ENCODE results near the gene DHX8. TPM values are rescaled to one million over a fixed set of nuclear protein-coding genes. Genes with fewer than 3 reads are reported as not detected.

The DHX8 gene
- total RNA-seq: 53.2 and 56.8 TPM in 2 replicates

DNA sequence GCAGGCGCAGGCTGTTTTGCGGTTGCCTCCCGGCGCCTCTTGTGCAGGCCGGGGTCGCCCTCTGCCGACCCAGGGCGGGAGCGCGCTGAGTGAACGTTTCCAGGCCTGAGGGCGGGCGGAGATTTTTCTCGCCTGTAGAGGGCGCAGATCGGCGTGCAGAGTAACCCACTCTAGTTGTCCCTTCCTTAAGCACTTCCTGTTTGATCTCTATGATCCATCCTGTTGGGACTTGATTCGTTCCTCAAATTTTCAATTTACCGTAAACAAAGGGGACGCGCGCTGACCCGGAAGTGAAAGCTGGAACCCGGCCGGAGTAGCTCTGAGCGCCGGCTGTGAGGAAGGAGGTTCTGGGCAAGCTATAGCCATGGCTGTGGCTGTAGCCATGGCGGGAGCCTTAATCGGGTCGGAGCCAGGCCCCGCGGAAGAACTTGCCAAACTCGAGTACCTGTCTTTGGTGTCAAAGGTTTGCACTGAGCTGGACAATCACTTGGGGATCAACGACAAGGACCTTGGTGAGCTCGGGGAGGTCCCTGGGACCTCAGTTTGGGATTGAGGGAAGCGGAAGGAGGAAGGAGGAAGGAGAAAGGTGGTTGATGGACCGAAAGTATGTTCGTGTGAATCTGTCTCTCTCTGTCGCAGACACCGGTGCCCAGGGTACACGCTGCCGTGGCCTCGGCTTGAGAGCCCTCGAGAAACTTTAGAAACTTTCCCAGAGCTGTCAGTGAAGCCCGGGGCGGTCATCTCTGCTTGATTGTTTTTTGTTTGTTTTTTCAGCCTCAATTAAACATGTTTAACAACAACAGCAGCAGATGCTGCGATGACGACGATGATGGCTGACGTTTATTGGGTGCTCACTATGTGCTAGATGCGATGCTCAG lies at the start of gene DHX8:
Gene DHX8, plus strand, starts transcription at position 302 of the 878 bp plus-strand sequence. Its CDS starts 63 bp downstream, at position 365.
- Mint-ChIP-seq H3K4me3 (ENCODE audit: low read depth) (peak within 1 kb of the TSS; percentile 100), H3K27ac (peak within 1 kb of the TSS; percentile 96), H3K4me1 (ENCODE audit: low read depth) (peaks cover 17% of the 10 kb centered on the region), H3K27me3 (ENCODE audit: low read depth) (no peaks in the 10 kb centered on the region), H3K9me3 (no peaks in the 10 kb centered on the region), H3K36me3 (ENCODE audit: low read depth) (peaks cover 3% of the 10 kb centered on the region)
- intact Hi-C loops (cut with micrococcal nuclease): loop anchor here (1.0 to 5.0 kb wide), 6 partner anchors 63 to 462 kb away; partner anchors contain the start of genes ETV4 and VAT1
- peak; percentile 98 for DNase-seq (ENCODE audit: low spot score)

DNA sequence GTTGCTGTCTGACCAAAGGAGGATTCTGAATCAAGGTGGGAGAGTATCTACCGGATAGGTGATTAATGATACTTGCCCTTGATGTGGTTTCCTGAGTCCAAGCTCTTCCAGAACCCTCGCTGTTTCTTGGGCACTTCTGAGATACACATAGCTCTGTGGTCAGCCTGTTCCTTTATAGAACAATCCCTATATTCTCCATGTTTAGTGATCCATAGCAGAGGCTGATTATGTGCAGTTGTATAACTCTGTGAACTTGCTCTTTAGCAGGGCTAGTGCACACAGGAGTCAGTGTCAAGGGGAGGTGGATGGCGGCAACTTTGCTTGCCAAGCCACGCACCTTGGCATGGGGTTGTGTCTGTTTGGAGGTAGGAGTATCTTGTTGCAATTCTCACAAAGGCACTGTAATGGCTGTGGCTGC lies 48.9 kb upstream of the DHX8 start:
- no peak overlapping the region for H3K27ac Mint-ChIP-seq
- peaks cover 21% of the 10 kb centered on the region for H3K27me3 Mint-ChIP-seq (ENCODE audit: low read depth)
- no peaks in the 10 kb centered on the region for H3K36me3 Mint-ChIP-seq (ENCODE audit: low read depth)
- no peak overlapping the region for H3K4me3 Mint-ChIP-seq (ENCODE audit: low read depth)
- intact Hi-C loops (cut with micrococcal nuclease): no loop called here
- H3K9me3 Mint-ChIP-seq: no peaks in the 10 kb centered on the region
- DNase-seq (ENCODE audit: low spot score): no peak
- no peaks in the 10 kb centered on the region for H3K4me1 Mint-ChIP-seq (ENCODE audit: low read depth)

DNA sequence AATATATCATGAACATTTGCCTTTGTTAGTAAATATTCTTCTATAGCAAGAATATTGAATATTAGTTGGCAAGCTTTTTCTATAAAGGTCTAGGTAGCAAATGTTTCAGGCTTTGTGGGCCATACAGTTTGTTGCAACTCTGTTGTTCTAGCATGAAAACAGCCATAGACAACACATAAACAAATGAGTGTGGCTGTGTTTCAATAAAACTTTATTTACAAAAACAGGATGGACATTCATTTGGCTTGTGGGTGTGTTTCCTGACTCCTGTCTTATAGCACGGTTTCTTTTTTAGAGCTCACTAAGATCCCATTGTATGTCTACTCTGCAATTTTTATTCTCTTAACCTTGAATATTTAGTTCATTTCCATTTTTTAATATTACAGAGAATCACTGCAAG lies 46.0 kb upstream of the DHX8 start:
- H3K27ac Mint-ChIP-seq: no peak overlapping the region
- no peak overlapping the region for H3K4me3 Mint-ChIP-seq (ENCODE audit: low read depth)
- H3K9me3 Mint-ChIP-seq: no peaks in the 10 kb centered on the region
- no peaks in the 10 kb centered on the region for H3K36me3 Mint-ChIP-seq (ENCODE audit: low read depth)
- no peak for DNase-seq (ENCODE audit: low spot score)
- intact Hi-C loops (cut with micrococcal nuclease): no loop called here
- H3K27me3 Mint-ChIP-seq (ENCODE audit: low read depth): peaks cover 7% of the 10 kb centered on the region
- H3K4me1 Mint-ChIP-seq (ENCODE audit: low read depth): no peaks in the 10 kb centered on the region

DNA sequence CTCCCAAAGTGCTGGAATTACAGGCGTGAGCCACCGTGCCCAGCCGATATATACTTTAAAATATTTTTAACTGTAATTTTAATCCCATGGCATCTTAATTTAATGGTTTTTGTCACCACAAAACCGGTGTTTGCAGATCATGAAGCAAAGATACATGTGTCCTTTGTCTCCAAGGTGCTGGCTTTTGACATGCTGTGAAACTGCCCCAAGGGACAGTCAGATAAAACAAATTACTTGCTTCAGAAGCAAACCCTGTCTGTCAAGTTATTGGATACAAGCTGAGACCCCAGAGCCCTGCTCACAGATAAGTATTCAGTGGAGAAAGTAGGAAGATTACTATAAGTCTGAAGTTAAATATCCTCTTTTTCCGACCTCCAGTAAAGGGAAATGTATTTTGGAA lies 45.1 kb upstream of the DHX8 start:
- Mint-ChIP-seq H3K27ac (no peak overlapping the region), H3K4me3 (ENCODE audit: low read depth) (no peak overlapping the region), H3K9me3 (no peaks in the 10 kb centered on the region), H3K36me3 (ENCODE audit: low read depth) (no peaks in the 10 kb centered on the region), H3K27me3 (ENCODE audit: low read depth) (peaks cover 7% of the 10 kb centered on the region), H3K4me1 (ENCODE audit: low read depth) (no peaks in the 10 kb centered on the region)
- intact Hi-C loops (cut with micrococcal nuclease): no loop called here
- DNase-seq (ENCODE audit: low spot score): no peak

DNA sequence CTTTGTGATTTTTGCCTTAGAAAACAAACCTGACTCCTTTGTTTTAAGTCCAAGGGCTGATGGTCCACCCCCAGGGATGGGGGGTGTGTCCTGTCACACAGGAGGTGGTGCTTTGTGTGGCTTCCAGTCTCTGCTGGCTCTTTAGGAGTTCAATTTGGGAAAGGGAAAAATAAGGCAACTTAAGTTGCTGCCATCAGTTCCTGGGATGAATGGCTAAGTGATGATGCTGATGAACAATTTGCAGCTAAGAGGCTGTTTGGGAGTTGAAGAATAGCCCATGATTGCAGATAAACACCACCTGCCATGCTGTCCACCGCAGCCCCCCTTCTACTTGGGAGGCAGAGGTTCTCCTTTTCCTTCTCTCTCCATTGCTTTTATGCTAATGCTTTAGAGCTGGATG lies 44.7 kb upstream of the DHX8 start:
- no peaks in the 10 kb centered on the region for H3K36me3 Mint-ChIP-seq (ENCODE audit: low read depth)
- peaks cover 7% of the 10 kb centered on the region for H3K27me3 Mint-ChIP-seq (ENCODE audit: low read depth)
- no peak overlapping the region for H3K4me3 Mint-ChIP-seq (ENCODE audit: low read depth)
- no peak for DNase-seq (ENCODE audit: low spot score)
- intact Hi-C loops (cut with micrococcal nuclease): no loop called here
- no peaks in the 10 kb centered on the region for H3K4me1 Mint-ChIP-seq (ENCODE audit: low read depth)
- H3K9me3 Mint-ChIP-seq: no peaks in the 10 kb centered on the region
- no peak overlapping the region for H3K27ac Mint-ChIP-seq

DNA sequence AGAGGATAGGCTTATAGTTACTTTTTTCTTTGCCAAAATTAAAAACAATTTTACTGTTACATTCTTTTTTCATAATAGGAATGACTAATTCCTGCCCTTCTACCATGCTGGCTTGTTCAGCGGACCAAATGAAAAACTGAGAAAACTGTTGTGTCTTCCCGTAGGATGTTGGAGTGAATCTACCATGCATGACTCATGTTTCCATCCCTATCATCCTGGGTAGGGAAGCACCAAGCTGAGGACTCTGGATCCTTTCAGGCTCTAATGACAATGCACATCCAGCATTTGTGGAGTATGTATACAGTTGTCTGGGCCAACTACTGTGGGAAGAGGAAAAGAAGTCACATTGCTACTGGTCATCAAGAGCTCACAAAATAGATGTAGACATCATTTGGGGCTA lies 41.1 kb upstream of the DHX8 start:
- Mint-ChIP-seq H3K36me3 (ENCODE audit: low read depth) (no peaks in the 10 kb centered on the region), H3K27ac (no peak overlapping the region), H3K4me1 (ENCODE audit: low read depth) (no peaks in the 10 kb centered on the region), H3K9me3 (no peaks in the 10 kb centered on the region), H3K4me3 (ENCODE audit: low read depth) (no peak overlapping the region), H3K27me3 (ENCODE audit: low read depth) (peaks cover 5% of the 10 kb centered on the region)
- intact Hi-C loops (cut with micrococcal nuclease): no loop called here
- no peak for DNase-seq (ENCODE audit: low spot score)

DNA sequence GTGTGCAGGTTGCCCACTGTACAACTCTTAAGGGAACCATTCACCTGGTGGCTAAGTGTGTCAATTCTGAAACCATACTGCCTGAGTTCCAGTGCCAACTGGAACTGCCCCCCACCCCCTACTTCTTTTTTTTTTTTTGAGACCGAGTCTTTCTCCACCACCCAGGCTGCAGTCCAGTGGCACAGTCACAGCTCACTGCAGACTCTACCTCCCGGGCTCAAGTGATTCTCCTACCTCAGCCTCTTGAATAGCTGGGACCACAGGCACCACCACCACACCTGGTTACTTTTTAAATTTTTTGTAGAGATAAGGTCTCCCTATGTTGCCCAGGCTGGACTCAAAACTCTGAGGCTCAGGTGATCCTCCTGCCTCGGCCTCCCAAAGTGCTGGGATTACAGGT lies 40.4 kb upstream of the DHX8 start:
- Mint-ChIP-seq H3K4me3 (ENCODE audit: low read depth) (no peak overlapping the region), H3K27ac (no peak overlapping the region), H3K4me1 (ENCODE audit: low read depth) (no peaks in the 10 kb centered on the region), H3K9me3 (no peaks in the 10 kb centered on the region), H3K36me3 (ENCODE audit: low read depth) (no peaks in the 10 kb centered on the region), H3K27me3 (ENCODE audit: low read depth) (peaks cover 5% of the 10 kb centered on the region)
- no peak for DNase-seq (ENCODE audit: low spot score)
- intact Hi-C loops (cut with micrococcal nuclease): no loop called here

DNA sequence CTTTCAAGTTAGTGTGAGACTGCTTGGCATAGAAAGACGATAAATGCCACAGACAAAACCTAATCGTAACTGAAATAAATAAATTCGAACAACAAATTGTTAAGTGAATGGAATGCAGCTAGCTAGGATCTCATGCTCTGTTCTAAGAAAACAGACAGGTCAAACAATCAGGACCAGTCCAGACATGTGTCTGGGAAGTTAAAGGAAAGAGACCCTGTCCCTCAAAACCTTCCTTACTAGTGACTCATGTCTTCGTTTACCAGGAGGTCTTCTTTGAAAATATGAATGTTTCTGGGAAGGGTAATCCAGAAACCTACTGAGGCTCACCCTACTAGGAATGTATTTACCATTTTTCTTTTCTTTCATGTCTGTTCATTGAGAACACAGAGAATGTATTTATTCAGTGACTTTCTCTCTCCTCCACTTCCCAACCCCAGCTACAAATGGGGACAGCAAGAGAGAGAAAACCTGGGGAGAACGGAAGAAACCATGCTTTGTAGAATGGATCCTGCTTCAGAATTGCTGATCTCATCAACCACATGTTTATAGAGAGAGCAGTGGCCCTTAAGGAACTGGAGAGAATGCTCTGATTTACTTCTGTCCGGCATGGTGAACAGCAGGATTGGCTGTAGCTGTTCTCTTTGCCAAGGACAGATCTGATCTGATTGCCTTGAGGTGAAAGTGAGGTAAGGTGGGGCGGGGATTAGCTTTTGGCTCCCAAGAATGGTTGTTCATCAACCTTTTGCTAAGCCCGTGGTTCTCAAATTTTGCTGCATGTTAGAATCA lies 39.4 kb upstream of the DHX8 start:
- peaks cover 4% of the 10 kb centered on the region for H3K27me3 Mint-ChIP-seq (ENCODE audit: low read depth)
- DNase-seq (ENCODE audit: low spot score): no peak
- no peaks in the 10 kb centered on the region for H3K36me3 Mint-ChIP-seq (ENCODE audit: low read depth)
- H3K9me3 Mint-ChIP-seq: no peaks in the 10 kb centered on the region
- H3K4me3 Mint-ChIP-seq (ENCODE audit: low read depth): no peak overlapping the region
- H3K4me1 Mint-ChIP-seq (ENCODE audit: low read depth): no peaks in the 10 kb centered on the region
- H3K27ac Mint-ChIP-seq: no peak overlapping the region
- intact Hi-C loops (cut with micrococcal nuclease): no loop called here

DNA sequence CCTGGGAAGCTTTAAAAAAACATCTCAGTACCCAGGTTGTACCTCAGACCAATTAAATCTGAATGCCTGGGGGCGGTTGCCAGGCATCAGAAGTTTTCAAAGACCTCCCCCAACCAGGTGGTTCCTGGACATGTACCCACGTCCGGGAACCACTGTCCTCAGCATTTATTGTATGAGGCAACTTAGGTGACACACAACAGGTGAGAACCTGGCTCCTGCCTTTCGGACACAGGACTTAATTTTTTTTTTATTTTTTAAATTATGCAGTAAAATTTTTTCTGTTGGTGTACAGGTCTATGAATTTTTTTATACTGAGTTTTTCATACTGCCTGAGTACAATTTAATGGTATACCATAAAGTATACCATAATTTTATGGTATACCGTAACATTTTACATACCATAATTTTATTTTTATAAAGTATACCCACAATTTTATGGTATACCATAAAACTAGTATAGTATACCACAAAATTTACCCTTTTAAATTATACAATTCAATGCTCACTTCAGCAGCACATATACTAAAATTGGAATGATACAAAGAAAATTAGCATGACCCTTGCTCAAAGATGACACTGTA lies 38.7 kb upstream of the DHX8 start:
- no peak overlapping the region for H3K4me3 Mint-ChIP-seq (ENCODE audit: low read depth)
- H3K27ac Mint-ChIP-seq: no peak overlapping the region
- H3K27me3 Mint-ChIP-seq (ENCODE audit: low read depth): peaks cover 4% of the 10 kb centered on the region
- no peaks in the 10 kb centered on the region for H3K4me1 Mint-ChIP-seq (ENCODE audit: low read depth)
- H3K36me3 Mint-ChIP-seq (ENCODE audit: low read depth): no peaks in the 10 kb centered on the region
- no peaks in the 10 kb centered on the region for H3K9me3 Mint-ChIP-seq
- DNase-seq (ENCODE audit: low spot score): no peak
- intact Hi-C loops (cut with micrococcal nuclease): no loop called here

DNA sequence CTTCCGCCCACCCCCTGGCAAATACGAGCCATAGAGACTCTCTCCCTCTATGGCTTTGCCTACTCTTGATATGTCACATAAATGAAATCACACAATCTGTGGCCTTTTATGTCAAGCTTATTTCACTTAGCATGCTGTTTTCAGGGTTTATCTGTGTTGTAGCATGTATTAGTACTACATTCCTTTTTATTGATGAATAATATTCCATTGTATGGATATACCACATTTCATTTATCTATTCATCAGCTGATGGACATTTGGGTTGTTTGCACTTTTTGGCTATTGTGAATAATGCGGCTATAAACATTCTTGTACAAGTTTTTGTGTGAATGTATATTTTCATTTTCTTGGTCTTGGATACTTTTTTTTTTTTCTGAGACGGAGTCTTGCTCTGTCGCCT lies 37.0 kb upstream of the DHX8 start:
- H3K9me3 Mint-ChIP-seq: no peaks in the 10 kb centered on the region
- no peak for DNase-seq (ENCODE audit: low spot score)
- H3K4me3 Mint-ChIP-seq (ENCODE audit: low read depth): no peak overlapping the region

DNA sequence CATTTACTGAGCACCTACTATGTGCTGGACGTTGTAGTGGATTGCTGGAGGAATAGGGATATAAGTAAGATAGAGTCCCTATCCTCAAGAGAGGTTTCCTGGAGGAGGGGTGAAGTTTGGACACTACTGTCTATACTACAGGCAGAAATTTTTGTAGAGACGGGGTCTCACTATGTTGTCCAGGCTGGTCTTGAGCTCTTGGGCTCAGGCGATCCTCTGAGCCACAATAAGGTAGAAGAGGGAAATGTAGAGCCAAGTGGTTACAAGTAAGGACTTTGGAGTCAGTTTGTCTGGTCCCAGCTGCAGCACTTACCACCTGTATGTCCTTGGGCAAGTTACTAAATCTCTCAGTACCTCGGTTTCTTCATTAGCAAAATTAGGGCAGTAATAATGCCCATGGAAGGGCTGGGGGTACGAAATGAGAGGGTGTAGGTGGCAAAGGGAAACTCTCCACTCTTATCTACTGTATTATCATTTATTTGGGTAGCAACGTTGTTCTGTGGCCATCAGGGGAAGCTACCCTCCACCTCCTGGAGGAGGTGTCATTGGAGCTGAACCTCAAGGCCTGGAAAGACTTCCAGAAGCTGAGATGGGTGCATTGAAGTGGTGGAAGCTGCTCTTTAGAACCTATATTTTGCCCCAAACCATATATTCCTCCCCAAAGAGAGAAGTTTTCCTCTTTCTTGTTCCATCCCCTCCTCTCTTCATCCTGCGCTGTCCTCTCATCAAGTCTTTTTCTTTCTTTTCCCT lies 34.9 kb upstream of the DHX8 start:
- Mint-ChIP-seq H3K27ac (no peak overlapping the region), H3K36me3 (ENCODE audit: low read depth) (no peaks in the 10 kb centered on the region), H3K4me3 (ENCODE audit: low read depth) (no peak overlapping the region), H3K27me3 (ENCODE audit: low read depth) (peaks cover 4% of the 10 kb centered on the region), H3K4me1 (ENCODE audit: low read depth) (no peaks in the 10 kb centered on the region), H3K9me3 (no peaks in the 10 kb centered on the region)
- intact Hi-C loops (cut with micrococcal nuclease): no loop called here
- DNase-seq (ENCODE audit: low spot score): no peak

More for the DNA sequence above, 37.0 kb upstream of the DHX8 start:
- H3K4me1 Mint-ChIP-seq (ENCODE audit: low read depth): no peaks in the 10 kb centered on the region
- intact Hi-C loops (cut with micrococcal nuclease): no loop called here
- H3K36me3 Mint-ChIP-seq (ENCODE audit: low read depth): no peaks in the 10 kb centered on the region
- H3K27ac Mint-ChIP-seq: no peak overlapping the region
- peaks cover 4% of the 10 kb centered on the region for H3K27me3 Mint-ChIP-seq (ENCODE audit: low read depth)

DNA sequence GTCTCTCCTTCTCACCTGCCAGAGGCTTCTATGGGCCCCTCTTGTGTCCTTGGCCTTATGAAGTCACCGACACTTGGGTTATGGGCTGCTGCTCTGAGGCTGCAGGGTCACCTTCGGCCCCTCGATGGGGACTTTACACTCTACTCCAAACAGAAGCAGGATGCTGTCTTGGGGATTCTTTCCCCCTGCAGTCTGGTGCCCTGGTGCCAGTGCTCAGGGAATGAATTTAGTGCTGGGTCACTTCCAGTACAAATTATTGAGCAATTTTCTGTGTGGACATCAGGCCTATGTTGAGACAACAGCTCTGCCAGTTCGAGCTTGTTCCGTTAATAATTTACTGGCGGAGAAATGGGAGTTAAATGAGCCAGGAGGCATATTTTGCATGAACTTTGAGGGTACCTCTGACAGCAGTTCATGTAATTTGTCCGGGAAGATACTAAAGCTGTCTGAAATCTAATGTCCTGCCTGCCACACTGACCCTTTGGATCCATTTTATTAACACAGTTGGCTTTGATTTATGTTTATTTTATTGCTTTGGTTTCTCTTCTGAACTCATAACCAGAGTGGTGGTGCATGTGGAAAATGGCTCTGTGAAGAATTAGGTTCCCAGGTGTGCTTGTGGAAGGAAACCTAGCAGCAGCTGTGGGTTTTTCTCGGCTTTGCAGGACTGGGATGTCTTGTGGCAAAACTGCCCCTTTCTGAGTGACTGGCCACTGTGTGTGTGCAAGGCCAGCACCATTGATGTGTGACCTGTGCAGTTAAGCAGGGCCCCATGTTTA lies 34.1 kb upstream of the DHX8 start:
- H3K27me3 Mint-ChIP-seq (ENCODE audit: low read depth): peaks cover 2% of the 10 kb centered on the region
- no peak for DNase-seq (ENCODE audit: low spot score)
- no peaks in the 10 kb centered on the region for H3K4me1 Mint-ChIP-seq (ENCODE audit: low read depth)
- no peaks in the 10 kb centered on the region for H3K36me3 Mint-ChIP-seq (ENCODE audit: low read depth)
- H3K9me3 Mint-ChIP-seq: no peaks in the 10 kb centered on the region
- no peak overlapping the region for H3K27ac Mint-ChIP-seq
- no peak overlapping the region for H3K4me3 Mint-ChIP-seq (ENCODE audit: low read depth)
- intact Hi-C loops (cut with micrococcal nuclease): no loop called here
